Right renal cortex interstitium (tissue), 3 donors: ENCODE measurements around the gene CNST. TPM values are rescaled to one million over a fixed set of nuclear protein-coding genes. Genes with fewer than 3 reads are reported as not detected.
"Not testable (repeated sequence)": the region's sequence is repeated elsewhere in the genome, so short reads cannot be mapped to it uniquely, and the experiment has no call there.

Experiments used
- DNase-seq, 3 donors: peaks; one replicate each; pipeline ENCODE4 v3.0.0-alpha.2; 2013; ENCODE audit warnings: low read depth in 3 of 3, low spot score in 2 of 3
- polyA plus RNA-seq, 3 donors: library from polyadenylated mRNA; unstranded; fragments of 120-200 nt; gene quantifications; one replicate each; pipeline ENCODE4 v1.2.1, GENCODE V29; 2013; ENCODE audit not compliant: insufficient read length in 3 of 3

Gene CNST
- polyA plus RNA-seq, 3 donors: 22.0 to 24.7 (median 22.1) TPM

GRCh38 chr1:246699095-246699735 lies 133.0 kb downstream of the CNST start:
- no peak for DNase-seq

- DNase-seq: no peak
Measured at GRCh38 chr1:246703581-246703980, 137.3 kb downstream of the CNST start.

- no peak for DNase-seq
Measured at GRCh38 chr1:246705368-246705767, 139.1 kb downstream of the CNST start.

DNA sequence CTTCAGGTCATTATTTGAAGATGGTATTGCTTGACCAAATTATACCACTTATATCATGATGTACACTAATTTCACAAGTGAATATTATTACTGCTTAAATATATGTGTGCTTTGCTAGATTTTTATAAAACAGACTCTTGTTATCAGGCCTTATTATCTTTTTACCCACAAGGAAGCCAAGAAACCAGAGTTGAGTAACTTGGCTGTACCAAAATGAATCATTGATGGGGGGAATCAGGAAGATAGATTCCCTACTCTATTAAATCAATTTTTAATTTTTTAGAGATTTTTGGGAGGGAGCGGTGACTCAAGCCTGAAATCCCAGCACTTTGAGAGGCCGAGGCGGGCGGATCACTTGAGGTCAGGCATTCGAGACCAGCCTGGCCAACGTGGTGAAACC lies 141.9 kb downstream of the CNST start:
- DNase-seq: no peak

GRCh38 chr1:246709196-246709595 lies 142.9 kb downstream of the CNST start:
- DNase-seq: no peak

GRCh38 chr1:246709835-246710234 lies 143.6 kb downstream of the CNST start:
- no peak for DNase-seq

DNA sequence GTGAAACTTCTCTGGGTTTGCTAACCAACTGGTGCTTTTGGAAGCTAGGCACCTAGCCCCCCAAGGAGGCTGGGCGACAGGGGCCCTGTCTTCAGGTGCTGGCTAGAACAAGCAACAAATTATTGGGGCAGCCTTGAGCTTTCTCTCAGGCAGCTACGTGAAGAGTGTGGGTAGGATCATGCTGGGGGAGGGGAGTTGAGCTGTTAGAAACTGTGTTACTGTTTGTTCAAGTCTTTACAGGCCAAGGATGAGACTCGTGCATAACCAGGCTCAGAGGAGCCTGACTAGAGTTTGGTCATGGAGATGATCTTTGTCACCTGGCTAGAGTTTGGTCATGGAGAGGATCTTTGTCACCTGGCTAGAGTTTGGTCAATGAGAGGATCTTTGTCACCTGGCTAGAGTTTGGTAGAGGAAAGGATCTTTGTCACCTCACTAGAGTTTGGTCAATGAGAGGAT lies 145.3 kb downstream of the CNST start:
- no peak for DNase-seq

DNA sequence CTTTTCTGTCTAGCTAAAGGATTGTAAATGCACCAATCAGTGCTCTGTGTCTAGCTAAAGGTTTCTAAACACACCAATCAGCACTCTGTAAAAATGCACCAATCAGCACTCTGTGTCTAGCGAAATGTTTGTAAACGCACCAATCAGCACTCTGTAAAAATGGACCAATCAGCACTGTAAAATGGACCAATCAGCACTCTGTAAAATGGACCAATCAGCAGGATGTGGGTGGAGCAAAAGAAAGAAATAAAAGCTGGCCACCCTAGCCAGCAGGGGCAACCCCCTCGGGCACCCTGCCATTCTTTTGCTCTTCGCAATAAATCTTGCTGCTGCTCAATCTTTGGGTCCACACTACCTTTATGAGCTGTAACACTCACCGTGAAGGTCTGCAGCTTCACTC lies 146.2 kb downstream of the CNST start:
- DNase-seq: not testable (repeated sequence)

Other genes starting within 250 kb of the CNST start
- 10 to 100 TPM; 29.0 to 36.5 (median 32.0) TPM for gene SMYD3, start 59.2 kb upstream of the CNST start, polyA plus RNA-seq
- gene TFB2M, start 195 bp upstream of the CNST start, polyA plus RNA-seq: 10 to 100 TPM; 21.1 to 23.3 (median 21.2) TPM
- 10 to 100 TPM; 56.5 to 59.1 (median 58.0) TPM for gene SCCPDH, start 158.0 kb downstream of the CNST start, polyA plus RNA-seq